Central memory CD8-positive, alpha-beta T cell (primary cell): Measurements from ENCODE around the gene OPHN1.
"Not testable (repeated sequence)": the region's sequence is repeated elsewhere in the genome, so short reads cannot be mapped to it uniquely, and the experiment has no call there.

Experiments used
- ATAC-seq: fragments of 150-1000 bp; cut with Tn5 transposase; replicated peaks from 2 replicates; pipeline ENCODE4 v1.10.0; 2022; ENCODE audit warnings: mild to moderate bottlenecking, moderate FRiP score, moderate number of reproducible peaks; ENCODE audit not compliant: poor library complexity, severe bottlenecking; ENCODE audit errors: extremely low read depth
- DNase-seq, 2 donors: peaks; one replicate each; pipeline ENCODE4 v3.0.0; 2021; ENCODE audit warnings: low spot score in 2 of 2
- H3K27ac Mint-ChIP-seq: one replicate; pipeline ENCODE4 v1.8.0; 2022; ENCODE audit warnings: low read depth, mild to moderate bottlenecking, moderate library complexity, mixed read lengths
- H3K27me3 Mint-ChIP-seq: one replicate; pipeline ENCODE4 v1.8.0; 2022; ENCODE audit warnings: mixed read lengths
- H3K36me3 Mint-ChIP-seq: one replicate; pipeline ENCODE4 v1.8.0; 2022; ENCODE audit warnings: mild to moderate bottlenecking, moderate library complexity, mixed read lengths; ENCODE audit not compliant: insufficient read depth
- H3K4me1 Mint-ChIP-seq: one replicate; pipeline ENCODE4 v1.8.0; 2022; ENCODE audit warnings: mixed read lengths
- H3K4me3 Mint-ChIP-seq: one replicate; pipeline ENCODE4 v1.8.0; 2022; ENCODE audit warnings: mild to moderate bottlenecking, moderate library complexity, mixed read lengths
- H3K9me3 Mint-ChIP-seq: one replicate; pipeline ENCODE4 v1.8.0; 2022; ENCODE audit warnings: mixed read lengths

Gene OPHN1

DNA sequence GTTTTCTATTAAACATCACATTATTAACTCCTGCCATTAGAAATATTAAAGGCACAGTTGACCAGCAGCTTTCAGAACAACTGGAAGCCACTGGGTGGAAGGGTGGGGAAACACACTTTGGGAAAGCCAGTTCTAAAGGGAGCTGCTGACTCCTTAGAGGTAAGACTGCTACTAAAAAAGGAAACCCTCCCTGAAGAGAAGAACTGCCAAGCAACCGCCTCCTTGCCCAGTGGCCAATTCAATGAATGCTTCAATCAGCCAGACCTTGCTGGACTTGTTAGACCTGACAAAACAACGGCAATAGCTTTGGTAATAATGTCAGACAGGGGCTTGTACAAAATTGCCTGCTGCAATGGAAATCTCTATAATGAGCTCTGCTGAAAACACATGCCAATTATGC is 15.6 kb downstream of the OPHN1 start:
- no peak overlapping the region for H3K4me3 Mint-ChIP-seq
- no peak overlapping the region for H3K27ac Mint-ChIP-seq
- H3K36me3 Mint-ChIP-seq = peaks cover 2% of the 10 kb centered on the region
- DNase-seq (no peak), ATAC-seq (no peak)
- no peaks in the 10 kb centered on the region for H3K4me1 Mint-ChIP-seq
- H3K9me3 Mint-ChIP-seq = no peaks in the 10 kb centered on the region
- H3K27me3 Mint-ChIP-seq = peaks cover 30% of the 10 kb centered on the region

DNA sequence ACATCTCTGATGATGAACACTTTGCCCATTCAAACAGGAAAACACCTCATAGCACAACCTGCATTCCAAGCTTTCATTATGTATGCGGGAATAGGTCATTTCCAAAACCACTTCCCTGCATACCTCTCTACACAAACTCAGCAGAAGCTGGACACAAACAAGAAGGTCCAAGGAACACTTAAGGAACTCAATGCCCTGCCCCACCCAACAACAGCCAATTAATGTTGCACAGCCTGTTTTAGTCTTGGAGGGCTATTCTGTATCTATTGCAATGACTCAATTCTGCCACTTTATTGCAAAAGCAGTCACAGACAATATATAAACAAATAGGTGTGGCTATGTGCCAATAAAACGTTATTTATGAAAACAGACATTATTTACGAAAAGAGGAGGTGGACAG is 16.7 kb downstream of the OPHN1 start:
- Mint-ChIP-seq H3K27ac (no peak overlapping the region), H3K9me3 (no peaks in the 10 kb centered on the region), H3K4me3 (no peak overlapping the region), H3K4me1 (no peaks in the 10 kb centered on the region), H3K36me3 (peaks cover 2% of the 10 kb centered on the region), H3K27me3 (peaks cover 23% of the 10 kb centered on the region)
- no peak for ATAC-seq
- no peak for DNase-seq

DNA sequence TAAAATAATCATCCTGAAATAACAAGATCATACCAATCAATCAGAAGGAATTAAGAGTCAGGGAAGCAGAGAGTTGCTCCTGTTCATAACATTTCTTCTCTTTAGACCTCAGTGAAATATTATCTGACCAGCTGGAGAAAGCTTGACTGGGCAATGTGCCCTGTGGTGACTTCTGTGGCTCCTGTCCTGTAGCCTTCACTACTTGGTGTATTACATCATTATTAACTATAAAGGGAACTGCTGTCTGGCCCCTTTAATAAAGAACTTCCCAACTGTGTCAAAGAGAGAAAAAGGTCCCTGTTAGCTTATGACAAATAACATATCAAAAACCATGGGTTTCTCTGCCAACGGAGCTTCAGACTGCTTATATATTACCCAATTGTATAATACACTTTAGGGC is 18.0 kb downstream of the OPHN1 start:
- DNase-seq = no peak
- H3K4me1 Mint-ChIP-seq = no peaks in the 10 kb centered on the region
- no peaks in the 10 kb centered on the region for H3K9me3 Mint-ChIP-seq
- peaks cover 12% of the 10 kb centered on the region for H3K27me3 Mint-ChIP-seq
- peaks cover 2% of the 10 kb centered on the region for H3K36me3 Mint-ChIP-seq
- H3K27ac Mint-ChIP-seq = no peak overlapping the region
- no peak overlapping the region for H3K4me3 Mint-ChIP-seq
- ATAC-seq = no peak

DNA sequence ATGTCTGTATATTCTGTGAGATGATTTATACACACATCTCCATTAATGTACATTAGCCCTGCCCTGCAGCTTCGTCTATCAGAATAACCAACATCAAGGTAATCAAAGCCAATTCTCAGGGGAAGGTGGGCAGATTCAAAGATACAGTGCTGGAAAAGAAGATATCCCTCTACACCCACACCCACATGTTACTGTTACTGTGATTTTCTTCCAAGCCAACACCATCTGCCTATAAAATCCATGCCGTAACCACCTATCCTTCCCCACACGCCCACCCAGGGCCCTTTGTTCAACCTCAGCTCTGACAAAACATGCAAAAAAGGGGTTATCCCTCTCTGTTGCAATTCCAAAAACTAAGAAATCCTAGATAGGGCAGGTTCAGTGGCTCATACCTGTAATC is 20.0 kb downstream of the OPHN1 start:
- H3K4me1 Mint-ChIP-seq = no peaks in the 10 kb centered on the region
- H3K9me3 Mint-ChIP-seq = no peaks in the 10 kb centered on the region
- no peak overlapping the region for H3K4me3 Mint-ChIP-seq
- ATAC-seq (no peak), DNase-seq (no peak)
- H3K27me3 Mint-ChIP-seq = no peaks in the 10 kb centered on the region
- no peaks in the 10 kb centered on the region for H3K36me3 Mint-ChIP-seq
- H3K27ac Mint-ChIP-seq = no peak overlapping the region

DNA sequence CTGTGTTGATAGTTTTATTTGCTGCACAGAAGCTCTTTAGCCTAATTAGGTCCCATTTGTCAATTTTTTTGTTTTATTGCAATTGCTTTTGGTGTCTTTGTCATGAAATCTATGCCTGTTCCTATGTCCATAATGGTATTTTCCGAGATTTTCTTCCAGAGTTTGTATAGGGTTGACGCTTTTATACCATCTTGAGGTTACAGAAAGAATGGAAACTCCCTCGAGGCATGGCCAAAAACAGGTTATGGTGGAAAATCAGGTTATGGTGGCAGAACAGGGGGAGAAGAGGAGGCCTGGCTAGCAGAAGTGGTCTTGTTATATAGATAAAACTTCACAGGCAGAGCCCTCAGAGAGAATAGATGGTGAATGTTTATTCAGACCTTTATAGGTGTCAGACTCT is 21.6 kb downstream of the OPHN1 start:
- no peak overlapping the region for H3K27ac Mint-ChIP-seq
- H3K4me1 Mint-ChIP-seq = no peaks in the 10 kb centered on the region
- H3K27me3 Mint-ChIP-seq = no peaks in the 10 kb centered on the region
- DNase-seq (no peak), ATAC-seq (no peak)
- H3K36me3 Mint-ChIP-seq = no peaks in the 10 kb centered on the region
- H3K9me3 Mint-ChIP-seq = no peaks in the 10 kb centered on the region
- no peak overlapping the region for H3K4me3 Mint-ChIP-seq

DNA sequence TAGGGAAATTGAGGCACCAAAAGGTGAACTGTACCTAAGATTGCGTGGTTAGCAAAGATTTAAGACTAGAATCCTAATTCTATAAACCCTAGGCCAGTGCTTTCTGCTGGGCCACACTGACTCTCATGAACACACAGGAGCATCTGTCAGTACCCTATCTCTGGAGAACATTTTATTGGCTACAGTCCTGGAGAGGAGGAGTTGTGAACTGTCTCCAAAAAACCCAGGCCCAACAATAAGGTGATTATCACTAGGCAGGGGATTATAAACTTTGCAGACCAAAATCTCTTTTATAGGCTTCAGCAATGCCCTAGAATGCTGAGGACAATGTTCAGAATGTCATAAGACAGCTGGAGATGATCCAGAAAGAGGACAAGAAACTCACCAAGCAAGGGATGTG is 24.1 kb downstream of the OPHN1 start:
- DNase-seq (no peak), ATAC-seq (no peak)
- H3K9me3 Mint-ChIP-seq = no peaks in the 10 kb centered on the region
- no peak overlapping the region for H3K4me3 Mint-ChIP-seq
- no peaks in the 10 kb centered on the region for H3K4me1 Mint-ChIP-seq
- H3K36me3 Mint-ChIP-seq = no peaks in the 10 kb centered on the region
- no peaks in the 10 kb centered on the region for H3K27me3 Mint-ChIP-seq
- H3K27ac Mint-ChIP-seq = no peak overlapping the region

DNA sequence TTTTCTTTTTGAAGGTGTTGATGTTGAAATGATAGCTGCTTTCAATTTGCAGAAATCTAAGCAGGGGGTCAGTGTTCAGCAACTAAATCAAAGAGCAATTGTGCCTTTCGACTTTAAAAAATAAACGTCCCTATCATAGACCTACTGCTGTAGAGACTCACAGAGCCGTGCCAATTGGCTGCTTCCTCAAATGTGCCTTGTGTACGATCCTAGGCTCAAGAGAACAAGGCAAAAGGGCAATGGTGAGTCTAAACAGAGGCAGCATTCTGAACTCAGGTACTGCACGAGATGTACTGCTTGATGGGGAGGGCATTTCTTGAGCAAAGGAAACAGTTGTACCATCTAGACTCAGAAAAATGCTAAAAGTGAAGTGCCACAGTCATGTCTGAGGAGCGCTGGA is 29.8 kb downstream of the OPHN1 start:
- no peak for DNase-seq
- H3K4me3 Mint-ChIP-seq = no peak overlapping the region
- H3K27me3 Mint-ChIP-seq = peaks cover 17% of the 10 kb centered on the region
- no peak for ATAC-seq
- H3K4me1 Mint-ChIP-seq = peaks cover 5% of the 10 kb centered on the region
- no peaks in the 10 kb centered on the region for H3K9me3 Mint-ChIP-seq
- no peak overlapping the region for H3K27ac Mint-ChIP-seq
- no peaks in the 10 kb centered on the region for H3K36me3 Mint-ChIP-seq

DNA sequence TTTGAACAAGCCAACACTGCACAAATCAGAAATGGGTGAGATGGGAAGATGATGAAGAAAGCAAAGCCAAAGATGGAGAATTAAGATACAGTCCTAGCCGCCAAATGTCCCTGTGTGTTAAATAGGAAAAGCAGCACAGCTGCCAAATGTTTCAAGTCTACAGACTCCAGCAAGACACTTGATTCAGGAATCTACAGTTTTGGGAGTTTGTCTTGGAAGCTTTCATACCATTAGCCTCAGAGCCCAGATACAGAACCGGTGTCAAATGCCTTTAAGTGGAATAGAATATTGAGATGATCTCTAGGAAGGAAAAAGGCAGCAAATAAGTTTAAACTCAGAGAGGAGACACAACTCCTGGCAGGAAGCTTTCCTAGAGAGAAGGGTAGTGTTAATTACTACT is 30.3 kb downstream of the OPHN1 start:
- H3K36me3 Mint-ChIP-seq = no peaks in the 10 kb centered on the region
- no peaks in the 10 kb centered on the region for H3K9me3 Mint-ChIP-seq
- H3K4me3 Mint-ChIP-seq = no peak overlapping the region
- ATAC-seq = no peak
- H3K4me1 Mint-ChIP-seq = peaks cover 5% of the 10 kb centered on the region
- peaks cover 17% of the 10 kb centered on the region for H3K27me3 Mint-ChIP-seq
- no peak overlapping the region for H3K27ac Mint-ChIP-seq
- DNase-seq = no peak

DNA sequence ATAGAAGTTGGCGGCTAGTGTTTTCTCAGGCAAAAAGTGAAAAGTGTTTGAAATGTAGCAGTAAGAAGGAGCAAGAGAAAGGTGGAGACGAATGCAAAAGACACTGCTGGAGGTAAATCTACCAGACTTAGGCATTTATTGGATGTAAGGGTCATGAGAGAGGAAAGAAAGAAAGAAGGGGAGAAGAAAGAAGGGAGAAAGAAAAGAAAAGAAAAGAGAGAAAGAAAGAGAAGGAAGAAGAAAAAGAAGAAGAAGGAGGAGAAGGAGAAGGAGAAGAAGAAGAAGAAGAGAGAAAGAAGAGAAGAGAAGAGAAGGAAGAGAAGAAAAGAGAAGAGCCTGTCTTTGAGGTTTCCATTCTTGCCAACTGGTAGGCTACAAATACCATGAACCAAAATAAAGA is 31.2 kb downstream of the OPHN1 start:
- H3K9me3 Mint-ChIP-seq = no peaks in the 10 kb centered on the region
- no peak for ATAC-seq
- peaks cover 17% of the 10 kb centered on the region for H3K27me3 Mint-ChIP-seq
- H3K4me3 Mint-ChIP-seq = no peak overlapping the region
- peaks cover 5% of the 10 kb centered on the region for H3K4me1 Mint-ChIP-seq
- no peak for DNase-seq
- H3K27ac Mint-ChIP-seq = no peak overlapping the region
- H3K36me3 Mint-ChIP-seq = no peaks in the 10 kb centered on the region

DNA sequence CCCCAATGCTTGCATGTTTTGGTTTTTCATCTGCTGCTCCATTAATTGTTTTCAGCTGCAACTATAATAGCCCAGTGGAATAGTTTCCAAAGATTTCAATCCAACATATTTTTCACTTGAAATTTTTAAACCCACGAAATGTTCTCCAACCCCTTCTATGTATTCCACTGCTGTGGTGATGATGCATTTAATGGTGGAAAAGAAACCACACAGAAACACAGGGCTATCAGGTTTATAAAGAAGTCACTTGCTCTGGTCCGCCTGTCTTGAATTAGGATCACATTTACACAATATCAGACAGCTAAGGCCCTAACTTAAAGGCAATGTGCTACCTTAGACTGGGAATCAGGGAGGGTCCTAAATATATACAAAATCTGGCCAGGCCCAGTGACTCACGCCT is 35.0 kb downstream of the OPHN1 start:
- Mint-ChIP-seq H3K27me3 (peaks cover 17% of the 10 kb centered on the region), H3K4me1 (peaks cover 5% of the 10 kb centered on the region), H3K9me3 (no peaks in the 10 kb centered on the region), H3K4me3 (no peak overlapping the region), H3K27ac (no peak overlapping the region), H3K36me3 (no peaks in the 10 kb centered on the region)
- ATAC-seq (no peak), DNase-seq (no peak)

DNA sequence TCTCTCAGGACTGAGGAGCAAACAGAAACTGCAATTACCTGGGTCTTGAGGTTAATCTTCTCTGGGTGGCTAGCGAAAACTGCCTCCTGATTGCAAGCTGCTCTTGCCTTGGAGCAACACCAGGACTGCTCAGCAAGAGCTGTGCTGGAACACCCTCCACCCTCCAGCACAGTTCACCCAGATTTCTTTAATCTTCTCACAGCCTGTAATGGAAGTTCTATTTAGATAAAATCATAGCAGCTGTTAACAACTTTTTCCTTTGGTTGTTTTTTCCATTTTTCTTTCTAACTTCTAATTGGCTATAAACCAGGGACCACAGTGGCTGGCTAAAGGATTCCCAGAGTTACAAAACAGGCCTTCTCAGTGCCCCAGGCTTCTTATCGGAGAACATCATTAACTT is 36.3 kb downstream of the OPHN1 start:
- DNase-seq = no peak
- Mint-ChIP-seq H3K27ac (no peak overlapping the region), H3K36me3 (no peaks in the 10 kb centered on the region), H3K9me3 (no peaks in the 10 kb centered on the region), H3K4me1 (peaks cover 2% of the 10 kb centered on the region), H3K27me3 (peaks cover 4% of the 10 kb centered on the region), H3K4me3 (no peak overlapping the region)
- ATAC-seq = no peak

DNA sequence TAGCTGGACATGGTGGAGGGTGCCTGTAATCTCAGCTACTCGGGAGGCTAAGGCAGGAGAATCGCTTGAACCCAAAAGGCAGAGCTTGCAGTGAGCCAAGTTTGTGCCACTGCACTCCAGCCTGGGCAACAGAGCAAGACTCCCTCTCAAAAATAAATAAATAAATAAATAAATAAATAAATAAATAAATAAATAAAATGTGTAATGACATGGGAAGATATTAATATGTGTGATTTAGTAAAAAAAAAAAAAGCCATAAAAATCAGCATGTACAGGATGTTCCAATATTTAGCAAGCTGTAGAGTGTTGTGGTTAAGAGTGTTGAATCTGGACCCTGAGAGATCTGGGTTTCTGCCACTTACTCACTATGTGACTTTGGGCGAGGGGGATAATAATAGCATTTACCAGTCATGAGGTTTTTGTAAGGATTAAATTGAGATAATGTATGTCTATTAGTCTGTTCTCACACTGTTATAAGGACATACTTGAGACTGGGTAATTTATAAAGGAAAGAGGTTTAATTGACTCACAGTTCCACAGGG is 43.8 kb downstream of the OPHN1 start:
- H3K4me1 Mint-ChIP-seq = not testable (repeated sequence)

DNA sequence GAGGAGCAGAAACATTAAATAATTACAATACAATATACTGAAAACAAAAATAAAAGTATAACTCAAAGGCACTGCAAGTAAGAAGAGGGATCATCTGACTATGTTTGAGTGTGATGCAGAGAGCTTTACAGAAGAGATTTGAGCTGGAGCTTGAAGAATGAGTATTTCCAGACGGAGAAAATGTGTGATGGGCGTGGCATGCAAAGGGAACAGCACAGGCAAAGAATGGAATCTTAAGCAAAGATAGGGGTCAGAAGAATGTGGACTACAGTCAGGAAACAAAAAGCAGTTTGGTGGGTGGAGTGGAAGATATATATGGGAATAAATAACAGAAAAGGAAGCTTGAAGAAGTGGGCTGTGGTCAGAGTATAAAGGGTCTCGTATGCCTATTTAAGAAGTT is 45.5 kb downstream of the OPHN1 start:
- Mint-ChIP-seq H3K36me3 (no peaks in the 10 kb centered on the region), H3K4me3 (no peak overlapping the region), H3K27ac (no peak overlapping the region), H3K4me1 (no peaks in the 10 kb centered on the region), H3K27me3 (peaks cover 10% of the 10 kb centered on the region), H3K9me3 (no peaks in the 10 kb centered on the region)
- DNase-seq = no peak
- no peak for ATAC-seq

More for the DNA sequence above, 43.8 kb downstream of the OPHN1 start:
- H3K36me3 Mint-ChIP-seq, H3K9me3 Mint-ChIP-seq, H3K27ac Mint-ChIP-seq, H3K4me3 Mint-ChIP-seq, ATAC-seq, H3K27me3 Mint-ChIP-seq, DNase-seq: not testable (repeated sequence)

DNA sequence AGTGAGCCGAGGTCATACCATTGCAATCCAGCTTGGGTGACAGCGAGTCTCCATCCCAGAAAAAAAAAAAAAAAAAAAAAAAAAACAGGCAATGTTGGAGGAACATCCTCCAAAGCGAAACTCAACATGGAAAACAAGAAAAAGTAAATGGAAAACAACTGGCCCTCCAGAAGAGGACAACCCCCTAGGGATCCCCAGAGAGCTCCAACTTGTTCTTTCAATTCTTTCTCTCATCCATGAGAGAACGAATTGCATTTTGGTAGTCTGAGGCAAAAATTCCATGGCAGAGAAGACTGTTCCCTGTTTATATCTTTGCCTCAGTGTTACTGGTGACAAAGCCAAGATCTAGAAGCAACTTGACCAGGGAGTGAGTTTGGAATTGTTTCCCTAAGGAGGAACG is 49.8 kb downstream of the OPHN1 start:
- no peaks in the 10 kb centered on the region for H3K9me3 Mint-ChIP-seq
- ATAC-seq (no peak), DNase-seq (no peak)
- no peaks in the 10 kb centered on the region for H3K4me1 Mint-ChIP-seq
- no peaks in the 10 kb centered on the region for H3K36me3 Mint-ChIP-seq
- no peak overlapping the region for H3K27ac Mint-ChIP-seq
- H3K27me3 Mint-ChIP-seq = peaks cover 26% of the 10 kb centered on the region
- no peak overlapping the region for H3K4me3 Mint-ChIP-seq
